ENCODE results near the gene RASD1.

RASD1 gene

DNA sequence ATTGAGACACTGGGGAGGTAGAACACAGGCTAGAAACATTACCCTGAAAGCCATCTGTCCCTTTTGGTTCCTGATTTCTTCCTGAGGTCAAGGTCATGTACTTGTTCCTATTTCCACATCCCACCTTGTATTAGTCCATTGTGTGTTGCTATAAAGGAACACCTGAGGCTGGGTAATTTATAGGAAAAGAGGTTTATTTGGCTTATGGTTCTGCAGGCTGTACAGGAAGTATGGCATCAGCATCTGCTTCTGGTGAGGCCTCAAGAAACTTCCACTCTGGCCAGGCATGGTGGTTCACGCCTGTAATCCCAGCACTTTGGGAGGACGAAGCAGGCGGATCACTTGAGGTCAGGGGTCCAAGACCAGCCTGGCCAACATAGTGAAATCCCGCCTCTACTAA is 26.8 kb downstream of the RASD1 start:
- no peak overlapping the region for H3K9ac ChIP-seq (ENCODE audit: low read length)
- no peak for DNase-seq
- WGBS (ENCODE audit: extremely low coverage, insufficient coverage, insufficient read length), result no CpG with 5 or more reads among the region's 4 CpGs

DNA sequence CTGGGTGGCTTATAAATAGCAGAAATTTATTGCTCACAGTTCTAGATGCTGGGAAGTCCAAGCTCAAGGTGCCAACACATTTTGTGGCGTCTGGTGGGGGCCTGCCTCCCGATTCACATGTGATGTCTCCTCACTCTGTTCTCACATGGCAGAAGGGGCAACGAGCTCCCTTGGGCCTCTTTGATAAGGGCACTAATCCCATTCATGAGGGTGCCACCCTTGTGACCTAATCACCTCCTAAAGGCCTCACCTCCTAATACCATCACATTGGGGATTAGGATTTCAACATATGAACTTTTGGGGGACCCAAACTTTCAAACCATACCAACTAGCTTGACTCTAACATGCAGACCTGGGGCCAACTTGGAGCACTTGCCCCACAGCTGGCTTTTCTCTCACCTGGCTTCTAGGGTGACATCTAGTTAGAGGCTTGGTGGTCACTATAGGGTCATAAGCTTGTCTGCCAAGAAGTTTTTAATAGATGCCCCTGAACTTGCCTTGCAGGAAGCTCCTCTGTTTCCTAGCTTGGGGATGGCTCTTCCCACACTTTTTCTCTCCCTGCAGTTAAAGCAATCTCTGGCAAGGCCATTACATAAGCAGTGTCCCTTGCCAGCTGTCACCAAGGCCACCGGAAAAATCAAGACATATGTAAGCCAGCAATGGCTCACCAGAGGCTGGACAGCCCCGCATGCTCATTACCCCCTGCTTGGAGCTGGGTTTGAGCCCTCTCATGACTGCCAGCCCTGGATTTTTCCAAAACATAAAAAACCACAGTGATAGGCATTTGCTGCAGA is 27.8 kb downstream of the RASD1 start:
- H3K4me3 ChIP-seq (ENCODE audit: low read depth, low read length), result no peak overlapping the region
- no peak overlapping the region for H2BK12ac ChIP-seq (ENCODE audit: low read length)
- H3K4me1 ChIP-seq (ENCODE audit: control insufficient read depth in 1 of 2, insufficient read depth in 2 of 2, low read length in 2 of 2), result no peaks in the 10 kb centered on the region
- H3K9me3 ChIP-seq (ENCODE audit: insufficient read depth, low read depth, low read length), result peaks cover 2% of the 10 kb centered on the region
- H3K4ac ChIP-seq (ENCODE audit: low read depth, low read length), result no peak overlapping the region
- no peak overlapping the region for H3K27ac ChIP-seq (ENCODE audit: low read depth, low read length)
- H3K79me2 ChIP-seq (ENCODE audit: control insufficient read depth, insufficient read depth, low read length, poor library complexity), result no peaks in the 10 kb centered on the region
- no peaks in the 10 kb centered on the region for H3K36me3 ChIP-seq (ENCODE audit: control insufficient read depth in 1 of 2, insufficient read depth in 2 of 2, low read length in 2 of 2)
- H3K27me3 ChIP-seq (ENCODE audit: insufficient read depth, low read length), result no peaks in the 10 kb centered on the region
- no peak overlapping the region for H3K9ac ChIP-seq (ENCODE audit: low read length)
- no peak overlapping the region for H4K12ac ChIP-seq (ENCODE audit: low read depth, low read length)
- no peak overlapping the region for H3K23ac ChIP-seq (ENCODE audit: low read length)
- H3K14ac ChIP-seq (ENCODE audit: low read length), result no peak overlapping the region
- H2BK5ac ChIP-seq (ENCODE audit: low read depth, low read length, poor library complexity), result no peak overlapping the region
- no peak overlapping the region for H3K18ac ChIP-seq (ENCODE audit: low read length)
- H2BK120ac ChIP-seq (ENCODE audit: insufficient read depth, low read length, poor library complexity), result no peak overlapping the region
- no peak overlapping the region for H4K91ac ChIP-seq (ENCODE audit: low read depth, low read length)
- H2AFZ ChIP-seq (ENCODE audit: insufficient read depth, low read length, poor library complexity), result no peak overlapping the region
- H3K4me2 ChIP-seq (ENCODE audit: low read length), result no peak overlapping the region
- WGBS (ENCODE audit: extremely low coverage, insufficient coverage, insufficient read length), result no CpG with 5 or more reads among the region's 5 CpGs
- no peaks in the 10 kb centered on the region for H3K79me1 ChIP-seq (ENCODE audit: low read length)
- DNase-seq, result no peak
- H2AK5ac ChIP-seq (ENCODE audit: low read length), result no peak overlapping the region
- no peak overlapping the region for H4K8ac ChIP-seq (ENCODE audit: low read depth, low read length)

More for the DNA sequence above, 26.8 kb downstream of the RASD1 start:
- Histone ChIP-seq H3K4me2 (ENCODE audit: low read length) (no peak overlapping the region), H2BK12ac (ENCODE audit: low read length) (no peak overlapping the region), H3K9me3 (ENCODE audit: insufficient read depth, low read depth, low read length) (peaks cover 2% of the 10 kb centered on the region), H3K27ac (ENCODE audit: low read depth, low read length) (no peak overlapping the region), H4K8ac (ENCODE audit: low read depth, low read length) (no peak overlapping the region), H3K4ac (ENCODE audit: low read depth, low read length) (no peak overlapping the region), H3K14ac (ENCODE audit: low read length) (no peak overlapping the region), H4K12ac (ENCODE audit: low read depth, low read length) (no peak overlapping the region), H3K79me1 (ENCODE audit: low read length) (no peaks in the 10 kb centered on the region), H3K4me3 (ENCODE audit: low read depth, low read length) (no peak overlapping the region), H3K18ac (ENCODE audit: low read length) (no peak overlapping the region), H3K27me3 (ENCODE audit: insufficient read depth, low read length) (no peaks in the 10 kb centered on the region), H2BK5ac (ENCODE audit: low read depth, low read length, poor library complexity) (no peak overlapping the region), H3K36me3 (ENCODE audit: control insufficient read depth in 1 of 2, insufficient read depth in 2 of 2, low read length in 2 of 2) (no peaks in the 10 kb centered on the region), H2AK5ac (ENCODE audit: low read length) (no peak overlapping the region), H2BK120ac (ENCODE audit: insufficient read depth, low read length, poor library complexity) (no peak overlapping the region), H4K91ac (ENCODE audit: low read depth, low read length) (no peak overlapping the region), H3K79me2 (ENCODE audit: control insufficient read depth, insufficient read depth, low read length, poor library complexity) (no peaks in the 10 kb centered on the region), H2AFZ (ENCODE audit: insufficient read depth, low read length, poor library complexity) (no peak overlapping the region), H3K23ac (ENCODE audit: low read length) (no peak overlapping the region), H3K4me1 (ENCODE audit: control insufficient read depth in 1 of 2, insufficient read depth in 2 of 2, low read length in 2 of 2) (no peaks in the 10 kb centered on the region)

- no peak overlapping the region for H3K4me2 ChIP-seq (ENCODE audit: low read length)
- H3K36me3 ChIP-seq (ENCODE audit: control insufficient read depth in 1 of 2, insufficient read depth in 2 of 2, low read length in 2 of 2), result no peaks in the 10 kb centered on the region
- H2BK12ac ChIP-seq (ENCODE audit: low read length), result no peak overlapping the region
- no peak overlapping the region for H2AK5ac ChIP-seq (ENCODE audit: low read length)
- no peaks in the 10 kb centered on the region for H3K79me1 ChIP-seq (ENCODE audit: low read length)
- peaks cover 2% of the 10 kb centered on the region for H3K9me3 ChIP-seq (ENCODE audit: insufficient read depth, low read depth, low read length)
- no peak overlapping the region for H3K18ac ChIP-seq (ENCODE audit: low read length)
- no CpG with 5 or more reads among the region's 5 CpGs for WGBS (ENCODE audit: extremely low coverage, insufficient coverage, insufficient read length)
- no peak overlapping the region for H3K23ac ChIP-seq (ENCODE audit: low read length)
- H4K12ac ChIP-seq (ENCODE audit: low read depth, low read length), result no peak overlapping the region
- H2AFZ ChIP-seq (ENCODE audit: insufficient read depth, low read length, poor library complexity), result no peak overlapping the region
- H3K4me3 ChIP-seq (ENCODE audit: low read depth, low read length), result no peak overlapping the region
- H2BK5ac ChIP-seq (ENCODE audit: low read depth, low read length, poor library complexity), result no peak overlapping the region
- H3K4me1 ChIP-seq (ENCODE audit: control insufficient read depth in 1 of 2, insufficient read depth in 2 of 2, low read length in 2 of 2), result no peaks in the 10 kb centered on the region
- H3K27ac ChIP-seq (ENCODE audit: low read depth, low read length), result no peak overlapping the region
- H4K8ac ChIP-seq (ENCODE audit: low read depth, low read length), result no peak overlapping the region
- no peak overlapping the region for H4K91ac ChIP-seq (ENCODE audit: low read depth, low read length)
- H3K9ac ChIP-seq (ENCODE audit: low read length), result no peak overlapping the region
- H3K4ac ChIP-seq (ENCODE audit: low read depth, low read length), result no peak overlapping the region
- H3K79me2 ChIP-seq (ENCODE audit: control insufficient read depth, insufficient read depth, low read length, poor library complexity), result no peaks in the 10 kb centered on the region
- H3K27me3 ChIP-seq (ENCODE audit: insufficient read depth, low read length), result no peaks in the 10 kb centered on the region
- no peak overlapping the region for H3K14ac ChIP-seq (ENCODE audit: low read length)
- DNase-seq, result no peak
- no peak overlapping the region for H2BK120ac ChIP-seq (ENCODE audit: insufficient read depth, low read length, poor library complexity)
Measured at GRCh38 chr17:17467720-17468119, 28.5 kb downstream of the RASD1 start.

- no CpG with 5 or more reads among the region's 5 CpGs for WGBS (ENCODE audit: extremely low coverage, insufficient coverage, insufficient read length)
- Histone ChIP-seq H3K4me3 (ENCODE audit: low read depth, low read length) (no peak overlapping the region), H3K9ac (ENCODE audit: low read length) (no peak overlapping the region), H3K4ac (ENCODE audit: low read depth, low read length) (no peak overlapping the region), H4K8ac (ENCODE audit: low read depth, low read length) (no peak overlapping the region), H4K12ac (ENCODE audit: low read depth, low read length) (no peak overlapping the region), H3K27ac (ENCODE audit: low read depth, low read length) (no peak overlapping the region), H3K4me1 (ENCODE audit: control insufficient read depth in 1 of 2, insufficient read depth in 2 of 2, low read length in 2 of 2) (no peaks in the 10 kb centered on the region), H3K14ac (ENCODE audit: low read length) (no peak overlapping the region), H2BK5ac (ENCODE audit: low read depth, low read length, poor library complexity) (no peak overlapping the region), H2BK12ac (ENCODE audit: low read length) (no peak overlapping the region), H2AFZ (ENCODE audit: insufficient read depth, low read length, poor library complexity) (no peak overlapping the region), H2BK120ac (ENCODE audit: insufficient read depth, low read length, poor library complexity) (no peak overlapping the region), H3K36me3 (ENCODE audit: control insufficient read depth in 1 of 2, insufficient read depth in 2 of 2, low read length in 2 of 2) (no peaks in the 10 kb centered on the region), H2AK5ac (ENCODE audit: low read length) (no peak overlapping the region), H3K27me3 (ENCODE audit: insufficient read depth, low read length) (no peaks in the 10 kb centered on the region), H4K91ac (ENCODE audit: low read depth, low read length) (no peak overlapping the region), H3K79me2 (ENCODE audit: control insufficient read depth, insufficient read depth, low read length, poor library complexity) (no peaks in the 10 kb centered on the region), H3K79me1 (ENCODE audit: low read length) (no peaks in the 10 kb centered on the region), H3K9me3 (ENCODE audit: insufficient read depth, low read depth, low read length) (peaks cover 2% of the 10 kb centered on the region), H3K4me2 (ENCODE audit: low read length) (no peak overlapping the region), H3K23ac (ENCODE audit: low read length) (no peak overlapping the region), H3K18ac (ENCODE audit: low read length) (no peak overlapping the region)
- DNase-seq, result no peak
Measured at GRCh38 chr17:17467016-17467415, 29.2 kb downstream of the RASD1 start.

Data from trophoblast cell (in vitro differentiated cells and primary cell).